ENCODE results near the gene RPL32. TPM values are rescaled to one million over a fixed set of nuclear protein-coding genes. Genes with fewer than 3 reads are reported as not detected.

RPL32 gene
- total and polyA plus RNA-seq, 9 of the 15 experiments (the other 6 are each of a cell fraction or from before 2014, with no cell fraction given): 2,738 to 6,200 (median 4,286) TPM

DNA sequence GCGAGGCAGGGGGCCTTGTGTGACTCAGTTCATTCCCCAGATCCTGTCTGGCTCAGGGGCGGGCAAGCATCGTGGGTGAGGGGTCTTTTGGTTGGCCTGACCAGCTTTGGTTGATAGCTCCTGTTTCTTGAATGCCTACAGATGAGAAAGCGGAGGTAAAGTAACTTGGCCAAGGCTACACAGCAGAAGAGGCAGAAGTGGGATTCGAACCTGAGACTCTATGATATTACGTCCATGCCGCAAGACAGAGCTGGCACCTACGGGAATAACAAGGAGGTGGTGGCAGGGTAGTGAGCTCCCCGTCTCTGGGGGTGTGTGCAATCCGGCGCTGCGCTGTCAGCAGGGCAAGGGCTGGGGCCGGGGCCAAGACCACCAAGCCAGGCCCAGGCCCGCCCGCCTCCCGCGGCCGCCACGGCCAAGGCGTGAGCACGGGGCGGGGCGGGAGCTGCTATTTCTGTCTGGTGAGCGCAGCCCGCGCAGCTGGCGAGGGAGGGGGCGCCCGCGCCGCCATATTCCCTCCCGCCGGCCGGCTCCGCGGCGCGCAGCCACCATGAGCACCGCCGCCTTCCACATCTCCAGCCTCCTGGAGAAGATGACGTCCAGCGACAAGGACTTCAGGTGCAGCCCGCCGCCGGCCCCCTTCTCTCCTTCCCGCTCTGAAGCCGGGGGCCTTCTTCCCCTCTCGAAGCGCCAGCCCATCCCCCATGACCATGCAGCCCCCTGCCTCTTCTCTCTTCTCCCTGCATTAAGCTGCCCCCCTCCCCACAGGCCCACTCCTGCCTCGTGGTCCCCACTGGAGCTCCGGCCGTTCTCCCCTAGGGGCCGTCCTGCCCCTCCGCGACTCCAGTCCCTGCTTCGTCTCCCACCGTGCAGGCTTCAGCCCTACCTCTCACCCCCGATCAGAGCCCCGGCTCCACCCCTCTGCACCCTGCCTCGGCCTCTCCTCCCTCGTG, 44.9 kb downstream of the RPL32 start, which contains the start of gene CAND2 (continued):
- TF ChIP-seq FIP1L1 (IDR thresholded peaks at IDR 0.05; ENCODE audit: low read depth, low read length, poor library complexity, severe bottlenecking) (peak; percentile 69), BCOR (IDR thresholded peaks at IDR 0.05) (peak; percentile 92), WHSC1 (IDR thresholded peaks at IDR 0.05; ENCODE audit: low read length) (no peak), LCOR (CRISPR knock-in tag; IDR thresholded peaks at IDR 0.05) (no peak), POLR2H (tag; IDR thresholded peaks at IDR 0.05; ENCODE audit: low read depth) (no peak), POLR2AphosphoS2 (IDR thresholded peaks at IDR 0.05; ENCODE audit: low read length) (no peak), HDAC6 (IDR thresholded peaks at IDR 0.05; ENCODE audit: low read depth, low read length) (no peak), RB1 (IDR thresholded peaks at IDR 0.05; ENCODE audit: low read depth) (peak; percentile 96), NCOA6 (IDR thresholded peaks at IDR 0.05) (no peak), HNRNPK (IDR thresholded peaks at IDR 0.05; ENCODE audit: low read depth, low read length, poor library complexity, severe bottlenecking) (peak; percentile 63), LARP7 (IDR thresholded peaks at IDR 0.05) (peak; percentile 28; the same call in 1 of the 2 replicates), TEAD4 (IDR thresholded peaks at IDR 0.05; ENCODE audit: low read length) (no peak), TEAD4 (CRISPR knock-in tag; IDR thresholded peaks at IDR 0.05; ENCODE audit: borderline replicate concordance) (peak; percentile 18; the same call in 1 of the 2 replicates), XRCC5 (IDR thresholded peaks at IDR 0.05; ENCODE audit: low read depth, low read length) (0 out of 2 replicates have a peak, but pooled peaks have one; percentile 5), ZNF830 (CRISPR knock-in tag; IDR thresholded peaks at IDR 0.05) (no peak), FOSL1 (tag; conservative IDR thresholded peaks at IDR 0.05) (no peak), POU5F1 (IDR thresholded peaks at IDR 0.05; ENCODE audit: borderline replicate concordance, low read depth, low read length, partially characterized antibody) (peak; percentile 52), BDP1 (IDR thresholded peaks at IDR 0.05; ENCODE audit: insufficient read depth, insufficient read length) (no peak)
- TF ChIP-seq, protein P1, sequence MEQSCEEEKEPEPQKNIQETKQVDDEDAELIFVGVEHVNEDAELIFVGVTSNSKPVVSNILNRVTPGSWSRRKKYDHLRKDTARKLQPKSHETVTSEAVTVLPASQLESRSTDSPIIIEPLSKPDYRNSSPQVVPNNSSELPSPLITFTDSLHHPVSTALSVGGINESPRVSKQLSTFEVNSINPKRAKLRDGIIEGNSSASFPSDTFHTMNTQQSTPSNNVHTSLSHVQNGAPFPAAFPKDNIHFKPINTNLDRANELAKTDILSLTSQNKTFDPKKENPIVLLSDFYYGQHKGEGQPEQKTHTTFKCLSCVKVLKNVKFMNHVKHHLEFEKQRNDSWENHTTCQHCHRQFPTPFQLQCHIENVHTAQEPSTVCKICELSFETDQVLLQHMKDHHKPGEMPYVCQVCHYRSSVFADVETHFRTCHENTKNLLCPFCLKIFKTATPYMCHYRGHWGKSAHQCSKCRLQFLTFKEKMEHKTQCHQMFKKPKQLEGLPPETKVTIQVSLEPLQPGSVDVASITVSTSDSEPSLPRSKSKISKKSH (CRISPR knock-in tag; IDR thresholded peaks at IDR 0.05): no peak
- TF ChIP-seq, protein P2, sequence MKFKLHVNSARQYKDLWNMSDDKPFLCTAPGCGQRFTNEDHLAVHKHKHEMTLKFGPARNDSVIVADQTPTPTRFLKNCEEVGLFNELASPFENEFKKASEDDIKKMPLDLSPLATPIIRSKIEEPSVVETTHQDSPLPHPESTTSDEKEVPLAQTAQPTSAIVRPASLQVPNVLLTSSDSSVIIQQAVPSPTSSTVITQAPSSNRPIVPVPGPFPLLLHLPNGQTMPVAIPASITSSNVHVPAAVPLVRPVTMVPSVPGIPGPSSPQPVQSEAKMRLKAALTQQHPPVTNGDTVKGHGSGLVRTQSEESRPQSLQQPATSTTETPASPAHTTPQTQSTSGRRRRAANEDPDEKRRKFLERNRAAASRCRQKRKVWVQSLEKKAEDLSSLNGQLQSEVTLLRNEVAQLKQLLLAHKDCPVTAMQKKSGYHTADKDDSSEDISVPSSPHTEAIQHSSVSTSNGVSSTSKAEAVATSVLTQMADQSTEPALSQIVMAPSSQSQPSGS (CRISPR knock-in tag; IDR thresholded peaks at IDR 0.05): no peak
- TF ChIP-seq, protein P3, sequence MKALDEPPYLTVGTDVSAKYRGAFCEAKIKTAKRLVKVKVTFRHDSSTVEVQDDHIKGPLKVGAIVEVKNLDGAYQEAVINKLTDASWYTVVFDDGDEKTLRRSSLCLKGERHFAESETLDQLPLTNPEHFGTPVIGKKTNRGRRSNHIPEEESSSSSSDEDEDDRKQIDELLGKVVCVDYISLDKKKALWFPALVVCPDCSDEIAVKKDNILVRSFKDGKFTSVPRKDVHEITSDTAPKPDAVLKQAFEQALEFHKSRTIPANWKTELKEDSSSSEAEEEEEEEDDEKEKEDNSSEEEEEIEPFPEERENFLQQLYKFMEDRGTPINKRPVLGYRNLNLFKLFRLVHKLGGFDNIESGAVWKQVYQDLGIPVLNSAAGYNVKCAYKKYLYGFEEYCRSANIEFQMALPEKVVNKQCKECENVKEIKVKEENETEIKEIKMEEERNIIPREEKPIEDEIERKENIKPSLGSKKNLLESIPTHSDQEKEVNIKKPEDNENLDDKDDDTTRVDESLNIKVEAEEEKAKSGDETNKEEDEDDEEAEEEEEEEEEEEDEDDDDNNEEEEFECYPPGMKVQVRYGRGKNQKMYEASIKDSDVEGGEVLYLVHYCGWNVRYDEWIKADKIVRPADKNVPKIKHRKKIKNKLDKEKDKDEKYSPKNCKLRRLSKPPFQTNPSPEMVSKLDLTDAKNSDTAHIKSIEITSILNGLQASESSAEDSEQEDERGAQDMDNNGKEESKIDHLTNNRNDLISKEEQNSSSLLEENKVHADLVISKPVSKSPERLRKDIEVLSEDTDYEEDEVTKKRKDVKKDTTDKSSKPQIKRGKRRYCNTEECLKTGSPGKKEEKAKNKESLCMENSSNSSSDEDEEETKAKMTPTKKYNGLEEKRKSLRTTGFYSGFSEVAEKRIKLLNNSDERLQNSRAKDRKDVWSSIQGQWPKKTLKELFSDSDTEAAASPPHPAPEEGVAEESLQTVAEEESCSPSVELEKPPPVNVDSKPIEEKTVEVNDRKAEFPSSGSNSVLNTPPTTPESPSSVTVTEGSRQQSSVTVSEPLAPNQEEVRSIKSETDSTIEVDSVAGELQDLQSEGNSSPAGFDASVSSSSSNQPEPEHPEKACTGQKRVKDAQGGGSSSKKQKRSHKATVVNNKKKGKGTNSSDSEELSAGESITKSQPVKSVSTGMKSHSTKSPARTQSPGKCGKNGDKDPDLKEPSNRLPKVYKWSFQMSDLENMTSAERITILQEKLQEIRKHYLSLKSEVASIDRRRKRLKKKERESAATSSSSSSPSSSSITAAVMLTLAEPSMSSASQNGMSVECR (CRISPR knock-in tag; IDR thresholded peaks at IDR 0.05): peak; percentile 75
